ENCODE data around the gene KCNJ9. TPM values are rescaled to one million over a fixed set of nuclear protein-coding genes. Genes with fewer than 3 reads are reported as not detected.

KCNJ9 gene
- total RNA-seq, 1 experiment from 2014 or later: not detected

DNA sequence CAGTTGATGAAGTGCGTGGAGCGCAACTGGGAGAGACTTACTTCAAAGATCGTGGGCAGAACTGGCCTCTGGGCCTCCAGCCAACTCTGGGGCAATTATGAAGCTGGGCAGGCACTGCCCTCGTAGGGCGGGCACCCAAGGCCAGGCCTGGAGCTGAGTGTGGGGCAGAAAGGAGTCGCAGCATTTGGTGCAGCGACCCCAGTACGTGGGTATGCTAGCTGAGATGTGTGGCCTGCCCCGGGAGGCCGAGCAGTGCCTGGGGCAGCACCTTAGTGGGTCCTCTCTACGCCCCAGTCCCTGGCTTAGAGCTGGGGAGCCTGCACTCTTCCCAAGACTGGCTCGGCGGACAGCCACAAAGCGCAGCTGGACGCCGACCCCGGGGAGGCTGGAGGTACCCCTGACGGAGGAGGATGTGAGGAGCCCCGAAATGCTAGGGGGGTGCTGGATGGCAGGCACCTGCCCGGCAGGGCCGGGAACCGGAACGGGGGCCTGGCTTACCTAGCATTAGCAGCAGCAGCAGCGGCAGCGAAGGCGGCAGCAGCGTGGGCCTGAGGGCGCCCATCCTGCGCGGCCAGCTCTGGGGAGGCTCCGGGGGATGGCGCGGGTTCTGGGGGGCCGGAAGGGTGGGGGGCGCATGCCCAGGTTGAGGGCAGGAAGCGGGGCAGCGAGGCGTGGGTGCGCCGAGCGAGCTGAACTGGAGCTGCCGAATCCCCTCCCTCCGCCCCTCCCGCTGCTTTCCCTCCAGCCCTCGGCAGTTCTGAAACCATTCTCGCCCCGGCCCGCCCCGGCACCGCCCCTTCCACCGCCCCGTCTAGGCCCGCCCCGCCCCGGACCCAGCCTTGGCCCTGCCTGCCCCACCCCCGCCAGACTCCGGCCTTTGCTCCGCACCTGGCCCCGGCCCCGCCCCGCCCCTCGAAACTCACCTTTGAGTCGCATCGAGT is 16.8 kb downstream of the KCNJ9 start, which contains the start of gene IGSF8:
IGSF8 (minus strand) TSS at position 709 of the 941 bp plus-strand sequence; CDS start at position 562, 147 bp downstream.
- intact Hi-C loops (cut with micrococcal nuclease; ENCODE audit: unreplicated experiment): loop anchor here (1.0 kb wide), 1 partner anchor 13 kb away; no protein-coding TSS in a partner anchor
- H3K9me3 ChIP-seq: no peaks in the 10 kb centered on the region
- H3K4me3 ChIP-seq (ENCODE audit: low read depth, low read length): peak within 1 kb of the TSS; percentile 83
- no peaks in the 10 kb centered on the region for H3K27me3 ChIP-seq (replicated peaks; ENCODE audit: control insufficient read depth, insufficient read depth, low read length)
- ChIA-PET CTCF (interaction anchor here (0.8 to 2.3 kb wide), 8 partner anchors 12 to 193 kb away, joined by 4 to 13 read pairs (median 12); no protein-coding TSS in a partner anchor), POLR2A (no interaction called here)
- peaks cover 30% of the 10 kb centered on the region for H3K4me1 ChIP-seq
- no peaks in the 10 kb centered on the region; the same call in 1 of the 2 replicates for H3K36me3 ChIP-seq (ENCODE audit: control insufficient read depth, insufficient read depth, low read length)
- Mint-ChIP-seq H3K4me1 (ENCODE audit: low read depth, unreplicated experiment) (peaks cover 26% of the 10 kb centered on the region), H3K4me3 (ENCODE audit: unreplicated experiment) (peak within 1 kb of the TSS; percentile 86), H3K9me3 (ENCODE audit: unreplicated experiment) (no peaks in the 10 kb centered on the region), H3K36me3 (ENCODE audit: insufficient read depth, unreplicated experiment) (peaks cover 11% of the 10 kb centered on the region), H3K27me3 (ENCODE audit: insufficient read depth, unreplicated experiment) (no peaks in the 10 kb centered on the region), H3K27ac (ENCODE audit: unreplicated experiment) (peak within 1 kb of the TSS; percentile 77)
- no peak for TF ChIP-seq CTCF (IDR thresholded peaks at IDR 0.05; ENCODE audit: insufficient read depth in 1 of 2, low read depth in 1 of 2, low read length in 1 of 2, severe bottlenecking in 1 of 2, unreplicated experiment in 1 of 2)
- peak; percentile 93 to 95 for DNase-seq
- no TSS peak for BruUV-seq (replicated peaks)

DNA sequence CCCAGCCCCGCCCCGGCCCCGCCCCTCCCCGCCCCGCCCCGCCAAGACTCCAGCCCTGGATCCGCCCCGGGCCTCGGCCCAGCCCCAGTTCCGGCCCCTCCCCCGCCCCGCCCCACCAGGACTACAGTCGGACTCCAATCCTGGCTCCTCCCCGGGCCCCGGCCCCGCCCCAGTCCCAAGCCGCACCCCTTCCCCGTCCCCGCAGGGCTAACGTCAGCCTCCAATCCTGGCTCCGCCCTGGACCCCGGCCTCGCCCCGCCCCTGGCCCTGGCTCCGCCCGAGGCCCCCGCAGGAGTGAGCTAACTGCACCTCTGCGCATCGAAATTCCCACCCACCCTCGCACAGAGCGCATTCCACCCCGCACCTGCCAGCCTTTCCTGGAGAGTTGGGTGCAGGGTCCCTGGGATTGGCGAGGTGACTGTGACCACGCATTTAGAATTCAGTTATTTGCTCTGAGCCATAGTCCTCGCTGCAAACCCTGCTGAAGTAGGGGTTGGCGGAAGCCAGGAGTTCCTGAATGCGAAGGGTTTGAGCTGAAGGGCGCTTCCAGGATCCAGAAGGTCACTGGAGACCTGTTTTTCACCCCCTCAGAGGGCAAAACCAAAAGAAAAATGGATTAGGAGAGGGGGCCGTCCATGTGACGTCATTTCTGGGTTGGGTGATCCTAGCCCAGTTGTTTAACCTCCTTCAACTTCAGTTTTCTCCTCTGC is 17.7 kb downstream of the KCNJ9 start:
- H3K27me3 Mint-ChIP-seq (ENCODE audit: insufficient read depth, unreplicated experiment): no peaks in the 10 kb centered on the region
- no peaks in the 10 kb centered on the region for H3K9me3 Mint-ChIP-seq (ENCODE audit: unreplicated experiment)
- H3K4me3 ChIP-seq (ENCODE audit: low read depth, low read length): peak overlapping the region; percentile 38
- no peaks in the 10 kb centered on the region; the same call in 1 of the 2 replicates for H3K36me3 ChIP-seq (ENCODE audit: control insufficient read depth, insufficient read depth, low read length)
- TF ChIP-seq CTCF (IDR thresholded peaks at IDR 0.05; ENCODE audit: insufficient read depth in 1 of 2, low read depth in 1 of 2, low read length in 1 of 2, severe bottlenecking in 1 of 2, unreplicated experiment in 1 of 2): no peak
- intact Hi-C loops (cut with micrococcal nuclease; ENCODE audit: unreplicated experiment): loop anchor here (1.0 kb wide), 1 partner anchor 14 kb away; no protein-coding TSS in a partner anchor
- peaks cover 26% of the 10 kb centered on the region for H3K4me1 Mint-ChIP-seq (ENCODE audit: low read depth, unreplicated experiment)
- H3K4me1 ChIP-seq: peaks cover 30% of the 10 kb centered on the region
- peak overlapping the region; percentile 11 for H3K27ac Mint-ChIP-seq (ENCODE audit: unreplicated experiment)
- peak; percentile 96 to 98 for DNase-seq
- H3K27me3 ChIP-seq (replicated peaks; ENCODE audit: control insufficient read depth, insufficient read depth, low read length): no peaks in the 10 kb centered on the region
- ChIA-PET CTCF (interaction anchor here (0.6 to 2.3 kb wide), 8 partner anchors 13 to 192 kb away, joined by 3 to 13 read pairs (median 12); no protein-coding TSS in a partner anchor), POLR2A (no interaction called here)
- no peaks in the 10 kb centered on the region for H3K9me3 ChIP-seq
- H3K4me3 Mint-ChIP-seq (ENCODE audit: unreplicated experiment): peak overlapping the region; percentile 86
- no TSS peak for BruUV-seq (replicated peaks)
- peaks cover 11% of the 10 kb centered on the region for H3K36me3 Mint-ChIP-seq (ENCODE audit: insufficient read depth, unreplicated experiment)
